ENCODE results near the gene AKAP9.
"Not testable (repeated sequence)": the region's sequence is repeated elsewhere in the genome, so short reads cannot be mapped to it uniquely, and the experiment has no call there.

Gene AKAP9

DNA sequence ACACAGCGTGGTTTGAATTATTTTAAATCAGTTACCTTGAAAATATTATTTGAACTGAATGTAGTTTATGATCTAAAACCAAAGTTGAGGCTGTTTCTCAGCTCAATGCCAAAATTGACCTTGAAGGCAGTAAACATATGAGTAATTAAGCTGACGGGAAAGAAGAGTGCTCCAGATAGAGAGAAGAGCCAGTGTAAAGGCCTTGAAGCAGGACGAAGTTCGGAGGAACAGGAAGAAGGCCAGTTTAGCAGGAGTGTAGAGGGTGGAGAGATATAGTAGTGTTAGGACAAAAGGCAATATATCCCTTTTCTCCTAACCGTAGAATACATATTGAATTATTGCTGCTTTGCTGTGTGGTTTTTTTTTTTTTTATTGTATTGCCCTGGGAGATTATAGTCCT is 130.4 kb downstream of the AKAP9 start:
- no peak for DNase-seq

GRCh38 chr7:92072121-92072520 is 131.5 kb downstream of the AKAP9 start:
- no peak for DNase-seq

GRCh38 chr7:92072708-92073107 is 132.0 kb downstream of the AKAP9 start:
- no peak for DNase-seq

DNA sequence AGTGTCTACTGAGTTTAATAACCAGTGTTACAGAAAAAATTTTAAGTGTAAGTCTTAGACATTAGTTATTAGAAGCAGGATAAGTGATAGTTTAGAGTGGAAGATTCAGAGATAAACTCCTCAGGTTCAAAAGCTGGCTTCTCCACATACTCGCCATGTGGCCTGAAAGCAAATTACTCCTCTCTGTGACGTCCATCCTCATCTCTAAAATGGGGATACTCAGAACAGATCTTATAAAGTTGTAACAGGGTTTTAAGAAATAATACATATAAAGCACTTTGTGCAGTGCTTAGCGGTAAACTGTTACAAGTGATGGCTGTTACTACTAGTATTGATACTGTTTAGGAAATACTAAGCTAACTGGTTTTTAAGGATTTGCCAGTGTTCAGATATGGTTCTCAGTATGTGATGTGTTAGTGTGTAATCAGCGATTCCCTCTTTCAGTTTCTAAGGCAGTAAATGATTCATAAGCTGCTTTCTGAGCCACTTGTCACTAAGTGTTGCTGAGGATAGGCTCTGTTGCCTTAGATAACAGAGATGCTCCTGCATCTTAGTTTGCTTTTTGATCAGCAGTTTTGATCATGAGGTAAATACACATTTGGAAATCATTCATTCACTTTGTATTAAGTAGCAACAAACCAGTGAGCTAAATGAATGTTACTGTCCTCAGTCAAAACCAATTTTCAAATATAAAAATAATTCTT is 134.9 kb downstream of the AKAP9 start:
- no peak for DNase-seq

- DNase-seq = no peak
Observed at GRCh38 chr7:92076509-92076908, 135.8 kb downstream of the AKAP9 start.

DNA sequence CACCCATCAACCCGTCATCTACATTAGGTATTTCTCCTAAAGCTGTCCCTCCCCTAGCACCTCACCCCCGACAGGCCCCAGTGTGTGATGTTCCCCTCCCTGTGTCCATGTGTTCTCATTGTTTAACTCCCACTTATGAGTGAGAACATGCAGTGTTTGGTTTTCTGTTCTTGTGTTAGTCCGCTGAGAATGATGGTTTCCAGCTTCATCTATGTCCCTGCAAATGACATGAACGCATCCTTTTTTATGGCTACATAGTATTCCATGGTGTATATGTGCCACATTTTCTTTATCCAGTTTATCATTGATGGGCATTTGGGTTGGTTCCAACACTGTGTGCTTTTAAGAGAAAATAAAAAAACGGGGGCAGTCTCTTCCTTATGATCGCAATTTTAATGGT is 143.3 kb downstream of the AKAP9 start:
- not testable (repeated sequence) for DNase-seq

DNA sequence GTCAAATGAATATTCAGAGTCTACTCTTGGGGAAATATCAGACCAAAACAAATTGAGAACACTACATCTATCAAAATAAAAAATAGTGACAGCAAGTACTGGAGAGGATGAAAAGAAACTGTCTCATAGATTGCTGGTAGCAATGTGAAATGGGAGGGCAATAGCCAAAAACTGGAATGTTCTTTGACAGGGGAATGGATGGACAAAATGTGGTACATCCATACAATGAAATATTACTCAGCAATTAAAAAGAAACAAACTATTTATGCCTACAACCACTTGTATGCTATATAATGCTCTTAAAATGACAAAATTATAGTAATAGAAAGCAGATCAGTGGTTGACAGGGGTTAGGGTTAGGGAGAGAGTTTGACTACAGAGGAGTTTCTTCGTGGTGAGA is 147.6 kb downstream of the AKAP9 start:
- DNase-seq = no peak

DNA sequence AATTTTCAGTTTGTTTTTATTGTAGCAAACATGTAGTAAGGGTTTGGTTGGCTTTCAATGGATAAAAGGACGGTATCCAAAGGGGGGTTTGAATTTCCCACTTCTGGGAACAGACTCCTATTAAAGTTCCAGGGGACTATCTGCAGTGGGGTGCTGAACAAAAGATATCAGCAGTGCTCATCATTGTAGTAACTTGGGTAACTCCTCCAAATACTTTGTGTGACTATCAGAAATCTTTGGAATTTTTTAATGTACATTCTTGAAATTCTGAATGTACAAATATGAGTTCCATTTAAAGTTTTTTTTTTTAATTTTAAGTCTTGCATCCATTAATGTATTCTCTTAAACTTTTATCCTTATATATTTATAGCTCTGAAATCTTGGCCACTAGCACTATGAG is 151.5 kb downstream of the AKAP9 start:
- peak; percentile 39 for DNase-seq

- no peak for DNase-seq
Observed at GRCh38 chr7:92095380-92095779, 154.7 kb downstream of the AKAP9 start.

DNA sequence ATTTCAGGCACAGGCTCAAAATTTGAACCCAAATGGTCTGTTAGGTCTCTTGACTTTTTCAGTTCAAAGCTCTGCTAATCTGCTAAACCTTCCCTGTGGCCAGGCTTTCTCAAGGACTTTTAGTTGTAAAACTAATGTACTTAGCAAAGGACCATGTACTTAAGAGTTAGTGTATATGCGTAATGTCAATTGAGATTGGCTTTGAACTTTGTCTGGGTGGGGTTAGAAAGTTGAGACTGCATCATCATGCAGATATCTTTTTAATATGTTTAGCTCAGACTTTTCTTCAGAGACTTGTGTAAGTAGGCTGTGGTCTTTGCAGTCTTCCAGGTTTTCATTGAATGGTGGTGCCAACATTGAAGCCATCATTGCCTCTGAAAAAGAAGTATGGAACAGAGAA is 159.9 kb downstream of the AKAP9 start:
- no peak for DNase-seq

DNA sequence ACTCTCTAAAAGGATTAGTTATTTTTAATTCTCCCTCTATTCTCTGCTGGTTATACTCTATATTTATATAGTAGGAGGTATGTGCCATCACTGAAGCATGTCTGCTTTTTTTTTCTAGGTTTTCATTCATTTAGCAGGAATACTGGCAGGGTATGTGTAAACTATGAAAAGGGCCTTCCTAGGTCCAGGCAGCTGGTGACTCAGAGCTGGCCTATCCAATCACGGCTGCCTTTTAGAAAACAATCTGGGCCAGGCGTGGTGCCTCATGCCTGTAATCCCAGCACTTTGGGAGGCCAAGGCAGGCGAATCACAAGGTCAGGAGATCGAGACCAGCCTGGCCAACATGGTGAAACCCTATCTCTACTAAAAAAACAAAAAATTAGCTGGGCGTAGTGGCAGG is 162.2 kb downstream of the AKAP9 start:
- DNase-seq = peak; percentile 32

GRCh38 chr7:92108821-92109220 is 168.2 kb downstream of the AKAP9 start:
- DNase-seq = no peak

DNA sequence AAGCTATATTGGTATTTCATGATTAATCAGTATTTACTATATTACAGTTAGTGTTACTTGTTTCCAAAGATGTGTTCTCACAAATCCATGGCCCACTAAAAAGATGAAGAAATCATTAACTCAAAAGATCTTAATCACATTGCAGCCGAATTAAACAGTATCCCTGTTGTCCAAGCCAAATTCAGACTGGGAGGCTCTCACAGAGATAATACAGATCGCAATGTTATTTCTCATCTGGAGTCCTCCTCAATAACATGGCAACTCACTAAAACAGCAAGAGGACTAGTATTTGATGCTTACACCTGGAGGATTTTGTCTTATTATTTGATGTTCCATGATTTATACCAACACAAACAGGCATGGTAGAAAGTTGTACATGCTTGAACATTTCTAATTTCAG is 170.2 kb downstream of the AKAP9 start:
- DNase-seq = no peak

DNA sequence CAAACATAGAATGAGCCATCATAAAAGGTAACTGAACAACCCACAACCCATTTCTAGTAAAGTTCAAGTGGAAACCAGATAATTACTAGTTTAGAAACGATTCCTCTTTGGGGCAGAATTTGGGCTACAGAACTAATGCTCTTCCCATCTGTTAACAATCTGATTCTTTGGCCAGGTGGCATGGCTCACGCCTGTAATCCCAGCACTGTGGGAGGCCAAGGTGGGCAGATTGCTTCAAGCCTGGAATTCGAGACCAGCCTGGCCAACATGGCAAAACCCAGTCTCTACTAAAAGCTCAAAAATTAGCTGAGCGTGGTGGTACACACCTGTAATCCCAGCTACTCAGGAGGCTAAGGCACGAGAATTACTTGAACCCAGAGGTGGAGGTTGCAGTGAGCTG is 175.2 kb downstream of the AKAP9 start:
- DNase-seq = no peak

- no peak for DNase-seq
Observed at GRCh38 chr7:92116949-92117348, 176.3 kb downstream of the AKAP9 start.

DNA sequence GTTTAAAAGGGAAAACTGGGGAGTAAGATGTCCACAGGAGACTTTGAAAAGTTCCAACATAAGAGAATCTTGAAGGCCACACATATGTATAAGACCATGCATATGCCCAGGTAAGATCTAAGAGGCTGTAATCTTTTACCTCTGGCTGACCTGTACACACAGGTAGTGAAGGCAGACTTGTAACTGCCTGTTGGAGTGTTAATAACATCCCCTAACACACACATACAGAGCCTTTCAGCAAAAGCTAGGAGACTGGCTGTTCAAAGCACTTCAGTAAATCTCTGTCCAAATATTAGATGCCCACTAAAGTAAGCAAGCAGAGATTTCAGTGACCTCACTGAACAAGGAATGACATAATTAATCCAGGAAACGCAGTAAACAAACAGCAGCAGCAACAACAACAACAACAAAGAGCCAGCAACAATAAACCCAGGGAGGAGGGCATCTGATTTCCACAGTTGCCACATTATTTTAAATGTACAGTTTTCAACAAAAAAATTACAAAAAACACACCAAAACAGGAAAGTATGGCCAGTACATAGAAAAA is 178.6 kb downstream of the AKAP9 start:
- no peak for DNase-seq

- DNase-seq = peak; percentile 3
Observed at GRCh38 chr7:92121681-92122080, 181.0 kb downstream of the AKAP9 start.

DNA sequence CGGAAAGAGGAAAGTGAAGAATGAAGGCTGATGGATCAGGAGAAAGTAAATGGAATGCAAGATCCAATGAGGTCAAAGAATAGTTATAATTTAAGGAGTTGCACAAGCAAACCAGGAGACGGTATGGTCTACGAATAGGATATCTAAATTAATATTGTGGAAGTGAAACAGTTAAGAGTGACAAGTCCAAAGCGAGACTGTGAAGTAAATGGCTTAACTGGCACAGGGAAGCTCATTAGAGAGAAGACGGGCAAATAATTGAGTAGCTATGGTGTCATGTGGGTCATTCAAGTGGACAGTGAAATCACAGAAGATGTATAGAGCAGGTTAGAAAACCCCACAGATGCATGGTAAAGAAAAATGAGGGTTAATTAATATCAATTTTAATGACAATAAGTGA is 190.4 kb downstream of the AKAP9 start:
- DNase-seq = no peak

GRCh38 chr7:92131764-92132330 is 191.2 kb downstream of the AKAP9 start:
- no peak for DNase-seq

- no peak for DNase-seq
Observed at GRCh38 chr7:92133133-92133736, 192.6 kb downstream of the AKAP9 start.

GRCh38 chr7:92133737-92134270 is 193.1 kb downstream of the AKAP9 start:
- DNase-seq = peak; percentile 57

DNA sequence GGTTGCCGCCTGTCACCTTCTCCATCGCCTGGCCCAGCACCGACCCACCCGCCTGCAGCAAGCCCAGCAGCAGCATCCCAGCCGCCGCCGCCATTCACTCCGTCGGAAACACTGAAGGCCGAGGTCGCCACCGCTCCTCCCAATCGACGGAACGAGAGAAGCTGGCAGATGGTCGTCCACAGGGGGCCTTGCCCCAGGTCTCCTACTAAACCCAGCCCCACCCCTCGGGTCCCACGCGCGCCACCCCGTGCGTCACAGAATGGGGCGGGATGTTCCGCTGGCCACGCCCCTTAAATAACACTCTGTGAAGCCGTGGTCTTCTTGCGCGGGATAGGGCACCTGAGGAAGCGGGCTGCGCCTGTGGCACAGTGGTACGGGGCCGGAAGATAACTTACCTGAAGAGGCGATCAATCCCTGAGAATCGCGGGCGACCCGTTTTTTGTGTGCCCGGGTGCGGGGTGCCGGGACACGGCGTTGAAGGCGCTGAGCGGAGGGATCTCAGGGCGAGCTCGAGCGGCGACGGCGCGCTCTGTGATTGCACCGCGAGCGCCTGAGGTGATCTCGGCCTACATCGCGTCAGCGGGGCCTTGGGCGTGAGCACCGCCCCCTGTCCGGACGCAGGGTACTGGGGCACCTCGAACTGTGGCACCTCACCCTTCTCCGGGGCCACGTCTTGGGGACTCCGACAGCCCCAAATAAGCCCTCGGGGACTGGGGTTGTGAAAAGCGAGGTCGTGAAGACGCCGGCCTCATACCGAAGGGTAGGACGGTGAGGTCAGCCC is 193.8 kb downstream of the AKAP9 start, which contains the start of gene CYP51A1:
CYP51A1 (minus strand) TSS at position 207 of the 781 bp plus-strand sequence; CDS start at position 94, 113 bp downstream.
- peak; percentile 91 for DNase-seq
